GM19043 (cell line): ENCODE measurements around the gene TRAF3IP3.
"Not testable (repeated sequence)": the region's sequence is repeated elsewhere in the genome, so short reads cannot be mapped to it uniquely, and the experiment has no call there.

Experiments
- ATAC-seq: cut with Tn5 transposase; IDR thresholded peaks from one replicate; pipeline ENCODE4 v1.9.1; 2021; ENCODE audit warnings: low read depth; ENCODE audit not compliant: unreplicated experiment

The TRAF3IP3 gene

GRCh38 chr1:209791920-209792319, 36.1 kb downstream of the TRAF3IP3 start:
- no peak for ATAC-seq

DNA sequence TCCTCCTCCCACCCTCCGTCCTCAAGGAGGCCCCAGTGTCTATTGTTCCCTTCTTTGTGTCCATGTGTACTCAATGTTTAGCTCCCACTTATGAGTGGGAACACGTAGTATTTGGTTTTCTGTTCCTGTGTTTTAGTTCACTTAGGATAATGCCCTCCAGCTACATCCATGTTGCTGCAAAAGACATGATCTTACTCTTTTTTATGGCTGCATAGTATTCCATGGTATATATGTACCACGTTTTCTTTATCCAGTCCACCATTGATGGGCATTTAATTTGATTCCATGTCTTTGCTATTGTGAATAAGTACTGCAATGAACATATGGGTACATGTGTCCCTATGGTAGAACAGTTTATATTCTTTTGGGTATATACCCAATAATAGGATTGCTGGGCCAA, 37.9 kb downstream of the TRAF3IP3 start:
- ATAC-seq, result not testable (repeated sequence)

- no peak for ATAC-seq
These were observed 42.3 kb downstream of the TRAF3IP3 start for GRCh38 chr1:209797978-209798639.

DNA sequence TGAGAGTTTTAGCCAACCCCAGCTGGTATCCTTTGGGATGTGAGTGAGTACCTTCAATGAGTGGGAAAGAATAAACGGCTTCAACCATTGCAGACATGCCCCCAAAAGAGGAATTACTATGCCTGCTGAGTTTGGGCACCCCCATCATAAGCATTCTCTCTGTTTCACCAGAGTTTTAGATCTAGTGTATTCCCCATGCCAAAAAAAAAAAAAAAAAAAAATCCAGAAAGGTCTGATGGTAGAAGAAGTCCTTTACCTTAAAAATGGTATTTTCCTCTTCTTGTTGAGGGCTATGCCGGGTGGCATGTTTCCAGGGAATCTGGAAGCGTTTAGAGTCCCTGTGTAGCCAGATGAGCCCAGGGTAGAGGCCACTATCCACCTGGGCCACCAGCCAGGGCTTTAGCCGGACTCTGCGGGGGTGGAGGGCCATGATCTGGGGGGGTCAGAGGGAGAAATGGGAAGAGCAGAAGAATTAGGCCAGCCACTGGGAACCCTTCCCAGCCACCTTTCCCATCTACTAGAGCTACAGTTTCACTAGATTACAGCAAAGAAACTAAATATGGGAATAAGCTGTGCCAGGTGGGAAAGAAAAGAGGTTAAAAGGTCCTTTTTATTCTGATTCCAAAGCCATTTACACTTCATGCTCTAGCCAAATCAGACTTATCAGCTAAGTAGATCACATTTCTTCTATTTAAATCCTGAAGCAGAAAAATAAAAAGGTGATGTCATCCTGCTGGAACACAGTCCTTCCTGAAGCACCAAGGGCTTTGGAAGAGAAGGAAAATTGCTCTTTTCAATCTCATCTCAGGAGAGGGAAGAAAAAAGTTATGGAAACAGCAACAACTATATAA, 45.4 kb downstream of the TRAF3IP3 start:
- no peak for ATAC-seq

GRCh38 chr1:209802117-209802779, 46.4 kb downstream of the TRAF3IP3 start:
- ATAC-seq, result no peak

- ATAC-seq, result no peak
These were observed 46.9 kb downstream of the TRAF3IP3 start for GRCh38 chr1:209802780-209803152.

GRCh38 chr1:209803568-209803967, 47.7 kb downstream of the TRAF3IP3 start:
- no peak for ATAC-seq

GRCh38 chr1:209805341-209805781, 49.5 kb downstream of the TRAF3IP3 start:
- no peak for ATAC-seq

GRCh38 chr1:209805875-209806760, 50.3 kb downstream of the TRAF3IP3 start, which contains the start of gene IRF6:
Gene IRF6 (minus strand): TSS chr1:209806142. CDS start chr1:209801413, 4,729 bp downstream.
- peak; percentile 95 for ATAC-seq

- ATAC-seq, result no peak
These were observed 51.7 kb downstream of the TRAF3IP3 start for GRCh38 chr1:209807509-209807908.

DNA sequence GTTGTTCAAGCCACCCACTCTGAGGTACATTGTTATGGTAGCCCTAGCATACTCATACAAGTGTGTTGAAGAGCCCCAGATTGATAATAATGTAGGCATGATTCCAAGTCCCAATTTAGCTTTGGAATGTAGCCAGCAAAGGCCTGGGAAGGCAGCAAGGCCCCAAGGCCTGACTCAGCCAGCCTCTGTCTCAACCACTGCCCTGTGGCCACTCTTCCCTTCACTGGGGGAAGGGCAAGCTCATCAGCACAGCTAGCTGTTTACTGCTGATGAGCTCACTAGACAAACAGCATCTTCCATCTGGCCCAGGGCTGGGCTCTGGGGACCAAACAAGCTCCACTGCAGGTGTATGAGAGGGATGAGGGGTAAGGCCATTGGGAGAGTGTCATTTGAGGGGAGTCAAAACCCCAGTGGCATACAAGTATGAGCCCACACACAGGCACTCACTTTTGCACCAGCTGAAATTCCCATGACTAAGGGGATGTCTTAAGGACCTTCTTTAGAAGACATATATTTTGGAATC, 52.3 kb downstream of the TRAF3IP3 start:
- no peak for ATAC-seq

- ATAC-seq, result no peak
These were observed 53.8 kb downstream of the TRAF3IP3 start for GRCh38 chr1:209809611-209810010.

- no peak for ATAC-seq
These were observed 54.9 kb downstream of the TRAF3IP3 start for GRCh38 chr1:209810783-209811182.

- ATAC-seq, result no peak
These were observed 58.0 kb downstream of the TRAF3IP3 start for GRCh38 chr1:209813902-209814301.

- ATAC-seq, result no peak
These were observed 59.6 kb downstream of the TRAF3IP3 start for GRCh38 chr1:209815490-209815889.

DNA sequence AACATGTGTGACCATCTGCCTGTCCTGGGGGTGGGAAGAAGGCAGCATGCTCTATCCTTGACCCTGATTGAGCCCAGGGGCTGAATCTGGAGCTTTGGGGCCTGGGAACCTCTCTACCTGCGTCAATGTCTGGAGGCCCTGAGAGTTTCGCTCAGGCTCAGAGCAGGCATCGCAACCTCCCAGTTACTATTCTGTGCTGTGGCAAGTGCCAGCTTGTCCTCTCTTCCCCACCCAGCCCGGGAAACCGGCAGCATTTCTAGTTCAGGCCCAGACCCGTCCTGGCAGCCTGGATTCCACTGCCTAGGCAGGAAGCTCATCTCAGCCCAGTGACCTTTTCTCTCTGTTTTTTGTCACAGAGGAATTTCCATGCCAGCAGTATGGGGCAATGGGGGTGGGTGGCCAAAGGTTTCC, 60.1 kb downstream of the TRAF3IP3 start:
- ATAC-seq, result no peak

DNA sequence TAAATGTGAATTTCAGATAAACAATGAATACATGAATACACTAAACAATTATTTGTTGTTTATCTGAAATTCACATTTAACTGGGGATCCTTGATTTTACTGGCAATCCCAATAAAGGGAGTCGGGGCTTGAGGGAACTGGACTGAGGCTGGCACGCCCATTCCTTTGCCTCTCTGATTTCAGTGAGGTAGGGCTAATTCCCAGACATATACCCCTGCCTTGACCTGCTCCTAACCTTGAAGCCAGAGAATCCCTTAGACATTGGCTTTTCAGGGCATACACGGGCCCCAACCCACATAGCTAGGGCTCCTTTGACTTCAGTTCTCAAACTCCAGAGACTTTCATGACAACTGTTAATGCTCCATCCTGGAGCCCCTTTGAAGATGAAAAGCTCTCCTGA, 61.1 kb downstream of the TRAF3IP3 start:
- ATAC-seq, result no peak

DNA sequence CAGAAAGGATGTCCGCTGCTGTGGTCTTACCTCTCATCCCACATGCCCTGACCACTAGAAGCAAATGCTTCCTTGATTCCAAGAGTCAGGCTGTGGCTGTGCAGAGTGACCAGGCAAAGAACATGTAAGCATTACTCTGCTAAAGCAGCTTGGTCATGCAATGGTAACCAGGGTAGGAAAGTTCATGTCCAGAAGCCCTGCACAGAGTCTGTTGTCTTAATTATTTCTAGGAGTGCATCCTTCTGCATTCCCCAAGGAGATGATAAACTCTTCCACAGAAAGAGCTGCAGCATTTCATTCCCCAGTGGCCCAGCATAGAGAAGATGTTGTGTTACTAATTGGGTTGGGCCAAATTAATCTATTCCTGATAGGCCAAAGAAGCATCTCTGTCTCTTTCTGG, 61.8 kb downstream of the TRAF3IP3 start:
- no peak for ATAC-seq

GRCh38 chr1:209819058-209819457, 63.2 kb downstream of the TRAF3IP3 start:
- no peak for ATAC-seq

- ATAC-seq, result no peak
These were observed 65.1 kb downstream of the TRAF3IP3 start for GRCh38 chr1:209820986-209821385.
